COLO668 (cell line): ENCODE results near the gene RBM25.
"Not testable (repeated sequence)": the region's sequence is repeated elsewhere in the genome, so short reads cannot be mapped to it uniquely, and the experiment has no call there.

Source experiments
- DNase-seq: peaks from one replicate; lab custom pipeline; 2025; ENCODE audit not compliant: unreplicated experiment; lab: John Stamatoyannopoulos, UW

RBM25 gene

DNA sequence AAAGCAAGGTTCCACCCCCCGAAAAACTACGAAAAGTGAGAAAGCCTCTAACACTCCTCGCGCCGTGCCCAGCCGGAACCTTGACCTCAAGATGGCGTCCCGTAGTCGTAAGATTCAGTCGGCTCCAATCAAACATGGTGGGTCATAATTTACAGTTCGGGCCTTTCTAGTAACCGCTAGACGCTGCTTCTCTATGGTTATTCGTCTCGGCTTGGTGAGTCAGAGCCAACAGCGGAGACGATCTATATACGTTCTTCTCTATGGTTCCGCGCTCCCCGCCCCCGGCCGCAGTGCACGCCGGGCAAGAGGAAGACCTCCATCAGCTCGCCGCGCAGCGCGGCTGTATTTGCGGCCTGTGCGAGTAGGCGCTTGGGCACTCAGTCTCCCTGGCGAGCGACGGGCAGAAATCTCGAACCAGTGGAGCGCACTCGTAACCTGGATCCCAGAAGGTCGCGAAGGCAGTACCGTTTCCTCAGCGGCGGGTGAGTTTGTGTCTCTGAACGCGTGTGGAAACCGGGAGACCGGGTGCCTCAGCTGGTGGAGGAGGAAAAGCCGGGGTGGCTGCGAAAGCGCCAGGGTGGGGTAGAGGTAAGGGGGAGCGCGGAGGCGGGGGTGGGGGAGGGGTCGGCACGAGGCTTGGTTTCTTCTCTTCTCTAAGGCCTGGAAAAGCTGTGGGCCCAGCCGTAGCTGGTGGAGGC lies at the start of gene RBM25:
Gene RBM25, plus strand, starts transcription at position 311 of the 698 bp plus-strand sequence. CDS start 13,108 bp downstream, outside the sequence.
- DNase-seq, result peak; percentile 97

DNA sequence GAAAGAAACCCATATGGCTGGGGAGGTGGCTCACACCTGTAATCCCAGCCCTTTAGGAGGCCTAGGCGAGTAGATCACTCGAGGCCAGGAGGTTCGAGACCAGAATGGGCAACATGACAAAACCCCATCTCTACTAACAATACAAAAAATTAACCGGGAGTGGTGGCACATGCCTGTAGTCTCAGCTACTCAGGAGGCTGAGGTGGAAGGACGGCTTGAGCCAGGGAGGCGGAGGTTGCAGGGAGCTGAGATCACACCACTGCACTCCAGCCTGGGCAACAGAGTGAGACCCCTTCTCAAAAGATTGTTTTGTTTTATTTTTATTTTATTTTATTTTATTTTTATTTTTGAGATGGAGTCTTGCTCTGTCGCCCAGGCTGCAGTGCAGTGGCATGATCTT lies 47.1 kb upstream of the RBM25 start:
- DNase-seq, result not testable (repeated sequence)

DNA sequence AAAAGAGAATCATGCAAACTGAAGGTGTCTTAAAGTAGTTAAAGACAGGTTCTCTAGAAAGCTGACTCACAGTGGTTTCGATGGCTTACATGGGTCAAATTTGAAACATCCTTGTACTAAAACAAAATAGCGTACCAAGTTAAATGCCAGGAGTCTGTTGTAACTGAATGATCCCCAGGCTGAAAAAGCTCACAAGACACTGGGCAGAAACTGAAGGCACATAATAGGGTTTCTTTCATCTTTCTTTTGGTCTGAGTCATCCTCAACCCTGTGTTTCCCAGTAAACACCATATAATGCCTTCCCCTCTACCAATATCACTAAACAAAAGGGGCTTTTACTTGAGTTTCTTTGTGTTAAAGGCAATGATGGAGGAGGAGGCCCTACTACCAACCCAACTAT lies 44.2 kb upstream of the RBM25 start:
- no peak for DNase-seq

DNA sequence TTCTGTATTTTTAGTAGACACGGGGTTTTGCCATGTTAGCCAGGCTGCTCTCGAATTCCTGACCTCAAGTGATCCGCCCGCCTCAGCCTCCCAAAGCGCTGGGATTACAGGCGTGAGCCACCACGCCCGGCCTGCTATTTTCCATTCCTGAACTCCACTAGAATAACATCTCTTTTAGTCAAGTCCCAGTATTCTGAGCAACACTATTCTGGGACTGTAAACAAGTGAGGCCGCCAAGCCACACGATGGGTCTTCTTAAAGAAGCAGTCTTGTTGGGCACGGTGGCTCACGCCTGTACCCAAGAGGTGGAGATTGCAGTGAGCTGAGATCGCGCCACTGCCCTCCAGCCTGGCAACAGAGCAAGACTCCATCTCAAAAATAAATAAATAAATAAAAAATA lies 42.8 kb upstream of the RBM25 start:
- DNase-seq, result not testable (repeated sequence)

DNA sequence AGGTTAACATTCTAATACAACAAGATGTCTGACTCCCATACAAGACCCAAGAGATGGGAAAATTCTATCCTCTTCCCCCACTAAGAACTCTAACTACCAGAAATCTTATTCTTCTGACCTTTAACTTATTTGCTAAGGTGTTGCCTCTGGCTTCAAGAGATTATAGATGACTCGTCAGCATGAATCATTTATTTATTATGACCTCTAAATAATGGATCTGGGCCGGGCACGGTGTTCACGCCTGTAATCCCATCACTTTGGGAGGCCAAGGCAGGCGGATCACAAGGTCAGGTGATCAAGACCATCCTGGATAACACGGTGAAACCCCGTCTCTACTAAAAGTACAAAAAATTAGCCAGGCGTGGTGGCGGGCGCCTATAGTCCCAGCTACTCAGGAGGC lies 42.3 kb upstream of the RBM25 start:
- DNase-seq, result not testable (repeated sequence)

DNA sequence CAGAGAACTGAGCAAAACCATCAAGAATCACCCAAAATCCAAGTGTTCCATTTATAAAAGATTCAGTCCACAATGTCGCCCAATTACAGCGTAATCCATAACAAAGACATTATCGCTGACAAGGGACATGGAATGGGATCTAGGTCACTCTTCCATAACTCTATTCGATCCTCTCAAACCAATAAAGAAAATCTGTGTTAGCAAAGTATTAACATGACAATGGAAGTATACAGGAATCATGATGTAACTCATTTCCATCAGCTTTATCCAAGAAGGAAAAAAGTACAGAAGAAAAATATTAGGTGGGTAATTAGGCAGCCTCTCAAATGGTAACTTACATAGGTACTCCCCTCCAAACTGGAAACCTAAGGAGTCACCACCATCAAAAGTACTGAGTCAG lies 36.3 kb upstream of the RBM25 start:
- DNase-seq, result no peak

DNA sequence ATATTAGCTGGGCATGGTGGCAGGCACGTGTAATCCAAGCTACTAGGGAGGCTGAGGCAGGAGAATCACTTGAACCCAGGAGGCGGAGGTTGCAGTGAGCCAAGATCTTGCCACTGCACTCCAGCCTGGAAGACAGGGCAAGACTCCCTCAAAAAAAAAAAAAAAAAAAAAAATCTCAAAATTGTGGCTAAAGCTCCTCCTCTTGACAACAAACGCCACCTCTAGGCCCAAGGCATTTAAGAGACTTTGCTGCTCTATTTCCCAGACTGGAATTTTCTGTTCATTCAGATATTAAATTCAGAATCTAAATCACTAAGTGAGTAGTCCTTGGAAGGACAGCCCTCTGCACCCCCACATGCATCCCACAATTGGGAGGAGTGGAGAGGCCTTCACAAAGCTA lies 32.8 kb upstream of the RBM25 start:
- no peak for DNase-seq

DNA sequence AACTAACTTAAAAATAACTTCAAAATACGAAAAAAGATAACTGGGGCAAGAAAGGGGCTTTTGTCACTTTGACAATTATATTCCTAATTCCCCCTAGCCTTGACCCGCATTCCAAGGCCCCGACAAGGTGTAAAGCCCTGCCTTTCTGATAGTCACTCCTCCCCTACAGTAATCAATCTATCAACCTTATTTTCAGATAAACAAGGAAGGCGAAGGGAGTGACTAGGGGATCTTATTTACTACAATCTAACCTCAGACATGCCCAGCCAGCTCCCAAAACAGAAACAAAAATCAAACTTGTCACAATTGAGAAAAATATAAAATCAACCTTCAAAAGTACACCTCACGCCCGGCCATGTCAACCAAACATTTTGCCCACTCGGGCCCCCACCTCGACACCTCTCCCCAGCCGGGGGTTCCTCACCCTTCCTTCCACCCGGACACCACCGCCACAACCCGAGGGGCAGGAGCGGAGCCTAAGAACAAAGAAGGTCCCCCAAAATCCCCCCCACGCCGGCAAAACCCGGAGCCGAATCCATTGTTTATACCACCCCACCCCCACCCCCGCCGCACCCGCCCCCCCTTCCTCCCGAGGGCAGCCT lies 32.0 kb upstream of the RBM25 start:
- DNase-seq, result no peak

DNA sequence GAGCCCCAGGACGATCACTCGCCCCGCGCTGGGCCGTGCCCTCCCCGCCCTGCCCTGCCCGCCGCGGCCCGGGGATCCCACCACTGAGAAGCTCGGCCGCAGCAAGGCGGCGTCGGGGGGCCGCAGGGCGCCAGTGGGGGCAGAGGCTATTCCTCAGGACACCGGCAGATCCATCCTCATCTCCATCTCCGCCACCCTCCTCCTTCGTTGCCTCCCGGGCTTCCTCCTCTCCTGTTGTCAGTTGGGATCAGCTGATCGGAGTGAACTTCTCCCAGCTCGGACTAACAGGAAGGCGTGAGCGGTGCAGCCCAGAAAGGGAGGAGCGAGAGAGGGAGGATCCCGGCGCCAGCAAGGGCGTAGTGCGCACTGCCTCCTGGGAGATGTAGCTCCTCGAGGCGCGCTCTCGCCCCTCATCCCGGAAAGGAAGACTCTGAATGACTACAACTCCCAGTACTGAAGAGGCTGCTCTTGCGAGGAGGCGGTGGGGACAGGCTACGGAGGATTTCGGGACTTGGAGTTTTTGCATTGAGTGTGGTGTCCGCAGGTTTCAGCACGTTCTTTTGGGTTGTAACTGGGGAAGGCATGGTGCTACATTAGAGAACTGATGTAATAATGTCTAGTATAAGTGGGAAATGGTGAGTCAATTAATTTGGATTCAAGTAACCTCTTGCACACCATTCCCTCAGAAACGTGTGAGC lies 31.3 kb upstream of the RBM25 start, which contains the start of gene ZFYVE1:
Gene ZFYVE1, minus strand, starts transcription at position 262 of the 698 bp plus-strand sequence. CDS start 2,598 bp downstream, outside the sequence.
- DNase-seq, result peak; percentile 98

DNA sequence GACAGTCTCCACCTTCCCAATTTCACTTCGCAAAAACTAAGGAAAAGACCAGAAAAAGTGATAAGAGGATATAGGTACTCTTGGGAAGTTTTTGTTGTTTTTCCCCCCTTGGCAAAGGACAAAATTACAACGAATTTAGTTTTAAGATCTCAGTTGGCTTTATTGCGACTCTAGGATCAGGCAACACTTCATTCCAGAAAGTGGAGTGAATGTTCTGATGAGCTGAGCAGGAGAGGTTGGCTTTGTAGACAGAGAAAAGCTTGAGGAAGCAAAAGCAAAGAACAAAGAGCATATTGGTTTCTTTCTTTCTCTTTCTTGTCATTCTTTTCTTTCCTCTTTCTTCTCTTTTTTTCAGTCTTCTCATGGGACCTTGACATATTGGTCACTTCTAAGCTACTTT lies 30.8 kb upstream of the RBM25 start:
- no peak for DNase-seq

DNA sequence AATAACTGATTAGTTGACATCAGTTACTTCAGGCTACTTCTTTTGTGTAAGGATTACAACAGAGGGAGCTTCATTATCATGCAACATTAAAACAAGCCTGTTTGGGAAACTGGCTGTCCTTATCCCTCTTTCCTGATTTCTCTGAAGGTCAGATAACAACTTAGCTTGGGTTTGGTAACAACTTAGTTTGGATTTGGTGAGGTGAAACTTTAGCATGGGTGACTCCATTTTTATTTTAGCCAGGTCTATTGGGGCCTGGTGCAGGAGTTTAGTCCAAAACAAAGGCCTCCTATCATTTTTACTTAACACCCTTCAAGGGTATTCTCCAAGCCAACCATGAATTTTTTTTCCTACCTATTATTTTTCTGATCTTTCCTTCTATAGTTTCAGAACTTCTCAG lies 30.4 kb upstream of the RBM25 start:
- DNase-seq, result no peak

DNA sequence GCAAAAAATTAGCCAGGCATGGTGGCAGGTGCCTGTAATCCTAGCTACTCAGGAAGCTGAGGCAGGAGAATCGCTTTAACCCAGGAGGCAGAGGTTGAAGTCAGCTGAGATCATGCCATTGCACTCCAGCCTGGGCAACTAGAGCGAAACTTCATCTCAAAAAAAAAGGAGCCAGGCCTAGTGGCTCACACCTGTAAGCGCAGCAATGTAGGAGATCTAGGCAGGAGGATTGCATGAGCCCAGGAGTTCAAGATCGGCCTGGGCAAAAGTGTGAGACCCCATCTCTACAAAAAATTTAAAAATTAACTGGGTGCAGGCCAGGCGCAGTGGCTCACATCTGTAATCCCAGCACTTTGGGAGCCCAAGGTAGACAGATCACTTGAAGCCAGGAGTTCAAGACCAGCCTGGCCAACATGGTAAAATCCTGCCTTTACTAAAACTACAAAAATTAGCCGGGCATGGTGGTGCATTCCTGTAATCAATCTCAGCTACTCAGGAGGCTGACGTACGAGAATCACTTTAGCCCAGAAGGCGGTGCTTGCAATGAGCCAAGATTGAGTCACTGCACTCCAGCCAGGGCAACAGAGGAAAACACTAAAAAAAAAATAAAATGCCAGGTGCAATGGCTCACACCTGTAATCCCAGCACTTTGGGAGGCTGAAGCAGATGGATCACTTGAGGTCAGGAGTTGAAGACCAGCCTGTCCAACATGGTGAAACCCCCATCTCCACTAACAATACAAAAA lies 21.5 kb upstream of the RBM25 start:
- not testable (repeated sequence) for DNase-seq

DNA sequence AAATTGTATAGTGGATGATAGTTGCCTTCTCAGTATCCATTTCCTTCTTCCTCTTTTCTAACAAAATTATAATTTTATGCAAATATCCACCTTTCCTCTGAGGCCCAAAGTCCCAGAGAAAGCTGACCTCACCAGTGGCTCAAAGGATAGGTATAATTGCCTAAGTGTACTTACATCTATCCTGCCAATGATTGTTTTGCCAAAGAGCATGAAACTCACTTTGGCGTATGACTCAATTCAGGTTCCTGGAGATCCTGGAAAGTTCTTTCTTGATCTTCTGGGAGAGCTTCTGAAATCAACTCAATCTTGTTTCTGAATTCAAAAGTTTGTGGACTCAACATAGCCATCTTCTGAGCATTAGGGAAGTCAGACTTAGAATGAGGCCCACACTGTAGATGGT lies 10.5 kb upstream of the RBM25 start:
- DNase-seq, result no peak

DNA sequence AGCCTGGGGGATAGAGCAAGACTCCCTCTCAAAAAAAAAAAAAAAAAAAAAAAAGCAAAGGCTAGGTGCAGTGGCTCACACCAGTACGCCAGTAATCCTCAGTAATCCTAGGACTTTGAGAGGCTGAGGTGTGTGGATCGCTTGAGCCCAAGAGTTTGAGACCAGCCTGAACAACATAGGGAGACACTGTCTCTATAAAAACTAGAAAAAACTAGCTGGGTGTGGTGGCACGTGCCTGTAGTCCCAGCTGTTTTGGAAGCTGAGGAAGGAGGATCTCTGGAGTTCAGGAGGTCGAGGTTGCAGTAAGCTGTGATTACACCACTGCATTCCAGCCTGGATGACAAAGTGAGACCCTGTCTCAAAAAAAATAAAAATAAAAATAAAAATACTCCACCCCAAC lies 8.9 kb upstream of the RBM25 start:
- no peak for DNase-seq

DNA sequence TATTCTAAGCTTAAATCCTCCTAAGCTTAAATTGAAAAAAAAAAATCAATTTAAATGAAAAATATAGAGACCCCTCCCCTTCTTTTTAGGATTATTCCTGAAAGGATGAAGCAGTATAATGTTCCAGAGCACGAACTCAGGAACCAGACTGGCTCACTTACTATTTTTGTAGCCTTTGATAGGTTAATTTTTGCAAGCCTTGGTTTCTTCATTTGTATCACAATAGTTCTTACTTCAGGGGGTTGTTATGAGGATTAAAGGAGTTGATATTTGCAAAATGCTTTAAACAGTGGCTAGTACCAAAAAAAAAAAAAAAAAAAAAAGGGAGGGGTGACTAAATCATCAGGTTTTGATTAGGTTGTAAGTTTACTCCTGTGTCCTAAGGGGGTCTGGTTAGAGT lies 3.1 kb upstream of the RBM25 start:
- no peak for DNase-seq

DNA sequence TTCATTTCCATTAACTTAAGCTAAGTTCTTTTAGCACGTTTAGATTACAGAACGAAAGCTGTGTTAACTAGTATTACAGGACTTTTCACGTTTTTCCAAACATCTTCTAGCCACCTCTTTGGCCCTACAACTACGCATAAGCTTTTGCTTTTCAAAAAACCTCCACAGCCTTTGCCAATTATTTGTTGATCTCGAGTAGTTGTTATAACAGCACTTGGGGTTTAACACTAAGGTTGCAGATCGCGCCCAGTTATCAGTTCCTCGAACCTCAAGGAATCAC lies 450 bp upstream of the RBM25 start:
- DNase-seq, result no peak

DNA sequence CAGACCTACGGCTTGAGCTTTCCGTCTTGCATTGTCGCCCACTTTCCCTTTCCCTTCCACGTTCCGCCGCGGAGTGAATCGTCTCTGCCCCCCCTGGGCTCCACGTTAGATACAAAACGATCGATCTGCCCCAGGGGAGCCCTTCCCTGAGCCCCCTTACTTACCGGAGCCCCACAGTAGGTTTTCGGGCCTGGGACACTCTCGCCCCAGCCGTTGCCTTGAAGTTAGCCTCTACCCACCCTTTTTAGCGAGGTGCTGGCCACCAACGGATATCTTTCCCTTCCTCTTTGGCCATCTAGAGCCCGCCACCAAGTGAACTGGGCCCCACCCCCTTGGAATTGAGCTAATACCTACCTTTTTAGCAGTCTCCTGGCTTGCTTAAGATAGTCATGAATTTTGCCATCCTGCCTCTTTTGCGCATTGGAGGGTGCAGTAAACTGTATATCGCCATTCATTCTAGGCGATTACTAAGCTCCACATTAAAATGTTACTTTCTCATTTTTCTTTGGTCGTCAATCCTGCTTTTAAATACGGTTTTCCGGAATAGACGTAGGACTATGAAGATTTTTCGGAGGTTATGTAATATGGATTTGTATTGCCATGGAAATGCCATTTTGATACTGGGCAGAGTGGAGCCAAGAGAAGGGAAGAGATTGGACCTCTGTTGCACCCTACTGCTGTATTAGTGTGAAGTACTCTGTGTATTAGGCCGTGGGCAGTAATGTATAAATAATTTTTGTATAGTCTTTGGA lies 764 bp downstream of the RBM25 start:
- peak; percentile 53 for DNase-seq

DNA sequence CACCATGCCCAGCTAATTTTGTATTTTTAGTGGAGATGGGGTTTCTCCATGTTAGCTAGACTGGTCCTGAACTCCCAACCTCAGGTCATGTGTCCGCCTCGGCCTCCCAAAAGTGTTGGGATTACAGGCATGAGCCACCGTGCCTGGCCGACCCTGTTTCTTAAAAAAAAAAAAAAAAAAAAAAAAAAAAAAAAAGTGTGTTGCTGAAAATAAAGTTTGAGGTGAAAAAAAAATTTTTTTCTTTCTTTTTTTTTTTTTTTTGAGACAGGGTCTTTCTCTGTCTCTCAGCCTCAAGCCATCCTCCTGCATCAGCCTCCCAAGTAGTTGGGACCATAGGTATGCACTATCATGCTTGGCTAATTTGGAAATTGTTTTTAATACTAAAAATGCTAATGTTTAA lies 11.3 kb downstream of the RBM25 start:
- no peak for DNase-seq

DNA sequence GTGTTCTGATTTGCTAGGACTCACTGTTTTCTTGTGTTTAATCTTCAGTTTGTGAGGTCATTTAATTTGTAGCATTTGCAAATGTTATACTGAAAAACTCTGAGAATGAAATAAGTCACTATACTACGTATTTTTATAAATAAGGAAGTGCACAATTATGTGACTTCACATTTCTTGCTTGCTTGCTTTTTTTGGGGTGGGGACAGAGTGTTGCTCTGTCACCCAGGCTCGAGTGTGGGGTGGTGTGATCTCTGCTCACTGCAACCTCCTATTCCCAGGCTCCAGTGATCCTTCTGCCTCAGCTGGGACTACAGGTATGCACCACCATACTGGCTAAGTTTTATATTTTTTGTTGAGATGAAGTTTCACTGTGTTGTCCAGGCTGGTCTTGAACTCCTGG lies 32.7 kb downstream of the RBM25 start:
- DNase-seq, result no peak

DNA sequence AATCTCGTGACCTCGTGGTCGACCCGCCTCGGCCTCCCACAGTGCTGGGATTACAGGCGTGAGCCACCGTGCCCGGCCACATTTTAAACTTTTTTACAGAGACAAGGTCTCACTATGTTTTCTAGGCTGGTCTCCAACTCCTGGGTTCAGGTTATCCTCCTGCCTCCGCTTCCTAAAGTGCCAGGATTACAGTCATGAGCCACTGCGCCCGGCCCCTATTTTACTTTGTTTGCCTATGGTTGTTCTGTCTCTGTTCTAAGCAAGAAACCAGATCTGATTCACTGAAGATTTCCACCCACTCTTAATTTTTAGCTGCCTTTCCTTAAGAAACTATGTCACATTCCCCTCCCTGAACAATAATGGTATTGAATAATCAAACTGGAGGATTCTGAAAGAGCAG lies 39.1 kb downstream of the RBM25 start:
- no peak for DNase-seq

DNA sequence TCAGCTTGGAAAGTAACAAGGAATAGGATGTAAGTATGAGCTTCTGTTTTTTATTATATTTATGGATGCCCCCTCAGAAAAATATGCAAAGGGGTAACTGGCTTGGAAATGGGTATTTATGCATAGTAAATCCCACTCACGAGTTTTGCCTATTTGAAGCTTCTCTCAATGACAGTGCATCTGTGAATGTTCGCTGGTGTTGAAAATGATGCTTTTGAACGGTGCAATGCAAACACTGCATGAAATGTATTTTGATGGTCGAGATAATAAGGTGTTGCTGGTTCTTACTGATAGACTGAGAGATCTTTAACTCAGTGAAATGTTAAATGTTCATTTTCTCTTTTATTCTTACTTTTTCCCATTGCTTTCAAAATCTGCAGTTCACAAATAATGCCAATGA lies 42.0 kb downstream of the RBM25 start:
- DNase-seq, result no peak
